Activated CD4-positive, alpha-beta memory T cell treated with anti-CD3 and anti-CD28 coated beads for 36 hours (primary cell): ENCODE results near the gene ZNF549. TPM values are rescaled to one million over a fixed set of nuclear protein-coding genes. Genes with fewer than 3 reads are reported as not detected.
A peak's percentile ranks its signal among the peaks of the same experiment; 100 is the strongest.

Experiments used
- CTCF ChIA-PET: fragments of 350-600 bp; sonication (Branson Sonifier 250); formaldehyde crosslinking; loops from one replicate; lab custom pipeline; 2021; ENCODE audit warnings: antibody characterized with exemption, inconsistent platforms; lab: Charles Lee
- POLR2A ChIA-PET: fragments of 350-600 bp; sonication (Branson Sonifier 250); formaldehyde crosslinking; loops from one replicate; lab custom pipeline; 2021; ENCODE audit warnings: antibody characterized with exemption; lab: Charles Lee
- DNase-seq: peaks from one replicate; pipeline ENCODE4 v3.0.0-alpha.2; 2020
- H3K27ac Mint-ChIP-seq: one replicate; pipeline ENCODE4 v1.8.0; 2021; ENCODE audit warnings: mixed read lengths
- H3K27me3 Mint-ChIP-seq: one replicate; pipeline ENCODE4 v1.8.0; 2021; ENCODE audit warnings: mixed read lengths
- H3K36me3 Mint-ChIP-seq: one replicate; pipeline ENCODE4 v1.8.0; 2021; ENCODE audit warnings: mixed read lengths
- H3K4me1 Mint-ChIP-seq: one replicate; pipeline ENCODE4 v1.8.0; 2021; ENCODE audit warnings: low read depth, mixed read lengths
- H3K4me3 Mint-ChIP-seq: one replicate; pipeline ENCODE4 v1.8.0; 2021; ENCODE audit warnings: mild to moderate bottlenecking, mixed read lengths
- H3K9me3 Mint-ChIP-seq: one replicate; pipeline ENCODE4 v1.8.0; 2021; ENCODE audit warnings: mixed read lengths
- intact Hi-C: fragments of 100-400 bp; cut with micrococcal nuclease; formaldehyde crosslinking; loops from one replicate; pipeline ENCODE4 v1.15.1; 2023
- total RNA-seq, 2 experiments: library from RNA; stranded (reverse); gene quantifications; one replicate each; pipeline ENCODE4 v1.2.3, GENCODE V29; 2021

ZNF549 gene
- total RNA-seq, 2 experiments from 2014 or later, result 2.9 to 3.4 TPM

DNA sequence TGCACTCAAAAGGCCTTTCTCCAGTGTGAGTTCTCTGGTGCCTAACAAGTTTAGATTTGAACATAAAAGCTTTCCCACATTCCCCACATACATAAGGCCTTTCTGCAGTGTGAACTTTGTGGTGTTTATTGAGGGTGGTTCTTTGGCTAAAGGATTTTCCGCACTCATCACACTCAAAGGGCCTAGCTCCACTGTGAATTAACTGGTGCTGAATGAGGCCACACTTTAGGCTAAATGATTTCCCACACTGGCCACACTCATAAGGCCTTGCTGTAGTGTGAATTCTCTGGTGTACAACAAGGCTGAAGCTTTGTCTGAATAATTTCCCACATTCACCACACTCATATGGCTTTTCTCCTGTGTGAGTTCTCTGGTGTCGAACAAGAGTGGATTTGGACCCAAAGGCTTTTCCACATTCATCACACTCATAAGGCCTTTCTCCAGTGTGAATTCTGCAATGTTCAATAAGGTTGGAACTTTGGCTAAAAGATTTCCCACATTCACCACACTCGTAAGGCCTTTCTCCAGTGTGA, 45.3 kb downstream of the ZNF549 start:
- no peak for DNase-seq
- H3K9me3 Mint-ChIP-seq, result peaks cover 96% of the 10 kb centered on the region
- ChIA-PET POLR2A (no interaction called here), CTCF (no interaction called here)
- no peak overlapping the region for H3K27ac Mint-ChIP-seq
- peaks cover 3% of the 10 kb centered on the region for H3K4me1 Mint-ChIP-seq
- no peaks in the 10 kb centered on the region for H3K27me3 Mint-ChIP-seq
- intact Hi-C loops, result loop anchor here (10.0 kb wide), 1 partner anchor 342 kb away; the partner anchor contains the start of gene ZNF417
- no peak overlapping the region for H3K4me3 Mint-ChIP-seq
- peaks cover 71% of the 10 kb centered on the region for H3K36me3 Mint-ChIP-seq

DNA sequence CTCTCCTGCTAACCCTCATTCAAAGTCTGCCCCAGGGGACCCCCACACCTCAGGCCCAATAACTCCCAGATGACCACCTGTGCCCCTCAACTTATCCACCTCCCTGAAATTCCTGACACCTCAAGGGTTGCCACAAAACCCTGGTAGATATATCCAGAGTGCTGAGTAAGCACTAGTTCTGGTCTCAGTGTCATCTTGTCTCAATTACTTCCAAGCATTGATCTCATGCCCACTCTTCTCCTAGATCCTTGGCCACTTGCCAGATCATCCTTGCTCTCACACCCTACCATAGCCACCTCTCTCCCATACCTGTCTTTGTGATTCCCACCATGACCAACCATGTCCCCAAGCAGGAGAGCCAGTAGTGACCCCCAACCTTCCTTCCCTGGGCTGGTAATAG, 49.5 kb downstream of the ZNF549 start:
- POLR2A ChIA-PET, result no interaction called here
- peaks cover 14% of the 10 kb centered on the region for H3K4me1 Mint-ChIP-seq
- peaks cover 60% of the 10 kb centered on the region for H3K36me3 Mint-ChIP-seq
- H3K9me3 Mint-ChIP-seq, result peaks cover 73% of the 10 kb centered on the region
- H3K4me3 Mint-ChIP-seq, result no peak overlapping the region
- H3K27me3 Mint-ChIP-seq, result no peaks in the 10 kb centered on the region
- intact Hi-C loops, result loop anchor here (5.0 to 10.0 kb wide), 4 partner anchors 36 to 576 kb away; partner anchors contain the start of genes ZNF134, ZNF211, ZNF329 and ZNF417
- DNase-seq, result no peak
- CTCF ChIA-PET, result no interaction called here
- no peak overlapping the region for H3K27ac Mint-ChIP-seq

DNA sequence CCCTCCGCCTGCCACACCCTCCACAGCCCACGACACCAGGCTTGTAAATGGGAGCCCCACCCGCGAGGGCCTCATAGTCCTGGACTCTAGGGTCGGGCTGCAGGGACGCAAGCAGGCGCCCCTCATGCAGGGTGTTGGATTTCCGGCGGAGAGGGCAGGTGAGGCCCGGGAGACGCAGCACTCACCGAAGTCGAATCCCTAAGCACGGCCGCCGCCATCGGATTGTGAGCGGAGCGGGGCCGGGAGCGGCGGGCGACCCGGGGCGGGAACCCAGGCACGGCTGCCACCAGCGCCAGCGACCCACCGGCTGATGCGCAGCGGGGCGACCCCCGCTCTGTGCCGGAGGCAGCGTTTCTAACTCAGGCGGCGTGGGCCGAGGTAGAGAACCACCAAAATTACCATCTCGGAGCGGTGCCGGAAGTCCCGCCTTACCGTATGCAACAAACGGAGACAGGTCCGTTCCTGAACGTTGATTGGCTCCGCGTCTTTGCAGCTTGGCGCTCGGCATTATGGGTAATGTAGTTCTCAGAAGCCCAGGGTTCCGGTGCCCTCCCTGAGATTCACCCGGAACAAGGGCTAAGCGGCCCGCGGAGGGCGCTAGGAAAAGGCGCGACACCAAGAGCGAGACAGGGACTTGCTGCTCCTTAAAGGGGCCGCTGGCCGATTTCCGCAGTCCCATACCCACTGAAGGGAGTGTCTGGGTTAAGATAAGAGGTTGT, 51.5 kb downstream of the ZNF549 start, which contains the start of gene ZNF416:
Gene ZNF416, minus strand, starts transcription at position 425 of the 719 bp plus-strand sequence. Its CDS starts 207 bp downstream, at position 218.
- Mint-ChIP-seq H3K27me3 (no peaks in the 10 kb centered on the region), H3K4me1 (peaks cover 18% of the 10 kb centered on the region), H3K27ac (peak within 1 kb of the TSS; percentile 75), H3K9me3 (peaks cover 65% of the 10 kb centered on the region), H3K4me3 (peak within 1 kb of the TSS; percentile 76), H3K36me3 (peaks cover 48% of the 10 kb centered on the region)
- intact Hi-C loops, result loop anchor here (1.0 to 10.0 kb wide), 10 partner anchors 20 to 574 kb away; partner anchors contain the start of genes ZNF134, ZNF211, ZNF329 and ZNF417
- CTCF ChIA-PET, result no interaction called here
- DNase-seq, result peak; percentile 97
- POLR2A ChIA-PET, result no interaction called here

DNA sequence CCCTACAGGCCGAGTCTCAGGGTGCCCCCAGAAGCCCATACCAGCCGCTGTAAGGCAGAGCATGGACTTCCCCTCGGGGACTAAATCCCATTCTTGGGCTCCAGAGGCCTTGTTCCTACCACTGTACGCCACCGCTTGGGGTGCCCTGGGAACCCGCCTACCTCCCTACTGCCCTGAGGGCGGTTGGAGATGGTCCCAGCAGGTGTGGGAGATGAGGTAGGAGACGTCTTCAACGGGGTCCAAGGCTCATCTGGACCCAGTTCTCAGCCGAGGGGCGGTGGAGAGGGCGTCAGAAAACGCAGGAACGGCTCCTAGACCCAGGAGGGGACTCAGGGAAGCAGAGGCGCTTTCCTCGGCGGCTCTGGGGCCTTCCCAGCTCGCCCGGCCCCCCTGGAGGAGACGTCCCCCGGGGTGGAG, 56.0 kb downstream of the ZNF549 start:
- no peak overlapping the region for H3K27ac Mint-ChIP-seq
- intact Hi-C loops, result loop anchor here (5.0 kb wide), 1 partner anchor 804 kb away; the partner anchor contains the start of gene RPS5

DNA sequence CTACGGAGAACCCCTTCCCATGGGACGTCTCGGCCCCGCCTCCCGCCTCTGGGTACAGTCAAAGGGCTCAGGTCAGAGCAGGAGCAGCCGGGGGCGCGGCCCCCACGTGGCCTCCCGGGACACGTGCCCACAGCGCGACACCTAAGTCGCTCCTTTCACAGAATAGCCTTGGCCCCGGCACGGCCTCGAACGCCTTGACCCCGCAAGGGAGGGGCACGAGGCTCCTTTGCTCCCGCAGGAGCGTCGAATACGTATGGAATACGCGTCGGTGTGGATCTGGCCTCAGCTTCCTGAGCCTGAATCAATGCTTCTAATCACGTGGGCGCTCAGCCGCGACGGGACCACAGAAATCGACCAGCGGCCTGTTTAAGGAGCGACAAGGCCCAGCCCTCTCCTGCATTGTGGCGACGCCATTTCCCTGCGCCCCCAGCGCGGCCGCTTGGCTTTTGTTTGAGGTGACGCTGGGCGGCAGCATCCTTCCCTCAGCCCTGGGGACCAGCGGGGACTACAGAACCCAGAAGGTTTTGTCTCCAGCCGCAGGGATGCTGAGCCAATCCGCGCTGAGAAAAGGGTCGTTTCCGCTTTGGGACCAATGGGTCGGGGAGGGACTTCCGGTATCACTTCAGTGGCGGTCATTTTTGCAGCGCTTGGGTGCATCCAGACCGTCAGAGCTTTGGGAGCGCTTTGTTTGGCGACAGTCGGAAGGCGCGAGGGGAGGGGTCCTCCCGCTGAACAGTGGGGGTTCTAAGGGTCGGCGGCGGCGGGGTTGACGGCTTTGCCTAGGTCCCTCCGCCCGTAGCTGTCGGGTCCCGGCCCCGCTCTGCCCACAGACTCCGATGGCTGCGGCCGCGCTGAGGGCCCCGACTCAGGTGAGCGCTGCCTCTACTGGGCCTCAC, 56.6 kb downstream of the ZNF549 start, which contains the start of gene ZIK1:
Gene ZIK1, plus strand, starts transcription at position 625 of the 896 bp plus-strand sequence. Its CDS starts 212 bp downstream, at position 837.
- Mint-ChIP-seq H3K9me3 (peaks cover 67% of the 10 kb centered on the region), H3K36me3 (peaks cover 51% of the 10 kb centered on the region), H3K27ac (peak within 1 kb of the TSS; percentile 69), H3K27me3 (no peaks in the 10 kb centered on the region), H3K4me3 (peak within 1 kb of the TSS; percentile 86), H3K4me1 (peaks cover 21% of the 10 kb centered on the region)
- ChIA-PET CTCF (no interaction called here), POLR2A (no interaction called here)
- intact Hi-C loops, result loop anchor here (5.0 kb wide), 1 partner anchor 804 kb away; the partner anchor contains the start of gene RPS5
- DNase-seq, result peak; percentile 91

More for the DNA sequence above, 56.0 kb downstream of the ZNF549 start:
- no peak for DNase-seq
- H3K4me3 Mint-ChIP-seq, result peak overlapping the region; percentile 86
- peaks cover 45% of the 10 kb centered on the region for H3K36me3 Mint-ChIP-seq
- POLR2A ChIA-PET, result no interaction called here
- peaks cover 60% of the 10 kb centered on the region for H3K9me3 Mint-ChIP-seq
- no peaks in the 10 kb centered on the region for H3K27me3 Mint-ChIP-seq
- CTCF ChIA-PET, result no interaction called here
- peaks cover 22% of the 10 kb centered on the region for H3K4me1 Mint-ChIP-seq

DNA sequence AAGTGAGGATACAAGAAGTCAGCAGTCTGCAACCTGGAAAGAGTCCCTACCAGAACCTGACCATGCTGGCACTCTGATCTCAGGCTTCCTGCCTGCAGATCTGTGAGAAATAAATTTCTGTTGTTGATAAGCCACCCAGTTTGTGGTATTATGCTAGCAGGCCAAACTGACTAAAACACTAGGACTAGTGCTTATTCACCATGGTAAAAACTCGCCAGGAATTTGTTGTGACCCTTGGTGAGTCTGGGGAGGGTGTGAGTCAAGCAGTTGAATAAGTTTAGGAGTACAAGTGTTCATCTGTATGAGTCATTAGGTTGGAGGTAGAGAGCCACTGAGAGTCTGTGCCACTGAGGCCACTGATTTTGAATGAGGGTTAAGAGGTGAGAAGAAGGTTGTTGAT, 60.4 kb downstream of the ZNF549 start:
- H3K36me3 Mint-ChIP-seq, result peaks cover 84% of the 10 kb centered on the region
- H3K9me3 Mint-ChIP-seq, result peaks cover 84% of the 10 kb centered on the region
- ChIA-PET CTCF (no interaction called here), POLR2A (no interaction called here)
- intact Hi-C loops, result no loop called here
- H3K27me3 Mint-ChIP-seq, result no peaks in the 10 kb centered on the region
- DNase-seq, result no peak
- H3K4me1 Mint-ChIP-seq, result peaks cover 17% of the 10 kb centered on the region
- H3K27ac Mint-ChIP-seq, result no peak overlapping the region
- H3K4me3 Mint-ChIP-seq, result no peak overlapping the region

- peaks cover 38% of the 10 kb centered on the region for H3K36me3 Mint-ChIP-seq
- peak overlapping the region; percentile 81 for H3K4me3 Mint-ChIP-seq
- ChIA-PET CTCF (no interaction called here), POLR2A (no interaction called here)
- intact Hi-C loops, result loop anchor here (1.0 kb wide), 3 partner anchors 15 to 34 kb away; partner anchors contain the start of genes ZNF134, ZNF211 and ZNF416
- H3K9me3 Mint-ChIP-seq, result peaks cover 42% of the 10 kb centered on the region
- no peak overlapping the region for H3K27ac Mint-ChIP-seq
- no peak for DNase-seq
- peaks cover 21% of the 10 kb centered on the region for H3K4me1 Mint-ChIP-seq
- no peaks in the 10 kb centered on the region for H3K27me3 Mint-ChIP-seq
Observed at GRCh38 chr19:57599377-57599760, 72.2 kb downstream of the ZNF549 start.

DNA sequence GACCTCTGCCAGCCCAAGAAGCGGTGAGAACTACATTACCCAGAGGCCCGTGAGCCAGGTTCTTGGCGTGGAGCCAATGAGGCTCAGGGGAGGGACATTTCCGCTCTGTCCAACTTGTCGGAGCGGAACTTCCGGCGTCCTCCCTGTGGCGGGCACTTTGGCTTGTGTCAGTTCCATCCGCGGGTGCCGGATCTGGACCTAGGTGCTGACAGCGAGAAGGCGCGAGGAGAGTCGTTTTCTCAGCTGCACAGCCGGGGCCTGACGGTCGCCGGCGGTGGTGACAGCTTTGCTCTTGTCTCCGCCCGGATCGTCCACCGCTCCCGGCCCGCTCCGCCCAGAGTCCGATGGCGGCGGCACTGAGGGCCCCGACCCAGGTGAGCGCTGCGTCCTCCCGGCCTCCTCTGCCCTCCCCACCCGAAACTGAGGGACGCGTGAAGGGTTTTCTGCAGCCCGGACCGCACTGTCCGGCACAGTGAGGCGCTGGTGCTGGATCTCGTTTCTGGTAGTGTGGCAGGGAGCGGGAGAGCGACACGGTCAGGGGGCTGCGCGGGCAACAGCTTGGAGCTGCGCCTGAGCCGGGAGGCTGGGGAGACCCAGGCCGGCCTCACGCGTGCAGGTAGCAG, 72.7 kb downstream of the ZNF549 start, which contains the start of gene ZNF530:
Gene ZNF530, plus strand, starts transcription at position 125 of the 623 bp plus-strand sequence. CDS start 4,461 bp downstream, outside the sequence.
- H3K27me3 Mint-ChIP-seq, result no peaks in the 10 kb centered on the region
- peaks cover 21% of the 10 kb centered on the region for H3K4me1 Mint-ChIP-seq
- peak; percentile 93 for DNase-seq
- H3K27ac Mint-ChIP-seq, result no peak within 1 kb of the TSS
- H3K4me3 Mint-ChIP-seq, result peak within 1 kb of the TSS; percentile 81
- intact Hi-C loops, result loop anchor here (1.0 kb wide), 3 partner anchors 14 to 33 kb away; partner anchors contain the start of genes ZNF134, ZNF211 and ZNF416
- peaks cover 45% of the 10 kb centered on the region for H3K9me3 Mint-ChIP-seq
- peaks cover 43% of the 10 kb centered on the region for H3K36me3 Mint-ChIP-seq
- ChIA-PET CTCF (no interaction called here), POLR2A (interaction anchor here (0.7 kb wide), 1 partner anchor 33 kb away, joined by 3 read pairs; the partner anchor contains the start of gene ZNF211)

DNA sequence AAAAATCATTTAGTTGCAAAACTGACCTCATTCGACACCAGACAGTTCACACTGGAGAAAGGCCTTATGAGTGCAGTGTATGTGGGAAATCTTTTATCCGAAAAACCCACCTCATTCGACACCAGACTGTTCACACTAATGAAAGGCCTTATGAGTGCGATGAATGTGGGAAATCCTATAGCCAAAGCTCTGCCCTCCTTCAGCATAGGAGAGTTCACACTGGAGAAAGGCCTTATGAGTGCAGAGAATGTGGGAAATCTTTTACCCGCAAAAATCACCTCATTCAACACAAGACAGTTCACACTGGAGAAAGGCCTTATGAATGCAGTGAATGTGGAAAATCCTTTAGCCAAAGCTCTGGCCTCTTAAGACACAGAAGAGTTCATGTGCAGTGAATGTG, 79.8 kb downstream of the ZNF549 start:
- Mint-ChIP-seq H3K9me3 (peaks cover 84% of the 10 kb centered on the region), H3K4me1 (no peaks in the 10 kb centered on the region), H3K27me3 (no peaks in the 10 kb centered on the region), H3K36me3 (peaks cover 71% of the 10 kb centered on the region), H3K27ac (no peak overlapping the region), H3K4me3 (no peak overlapping the region)
- intact Hi-C loops, result no loop called here
- no peak for DNase-seq
- ChIA-PET POLR2A (no interaction called here), CTCF (no interaction called here)
